ENCODE measurements around the gene LRRN3. TPM values are rescaled to one million over a fixed set of nuclear protein-coding genes. Genes with fewer than 3 reads are reported as not detected.

LRRN3 gene
- total and polyA plus RNA-seq, 2 of the 4 experiments (the other 2 are of a cell fraction) = 6.9 to 15.2 TPM

DNA sequence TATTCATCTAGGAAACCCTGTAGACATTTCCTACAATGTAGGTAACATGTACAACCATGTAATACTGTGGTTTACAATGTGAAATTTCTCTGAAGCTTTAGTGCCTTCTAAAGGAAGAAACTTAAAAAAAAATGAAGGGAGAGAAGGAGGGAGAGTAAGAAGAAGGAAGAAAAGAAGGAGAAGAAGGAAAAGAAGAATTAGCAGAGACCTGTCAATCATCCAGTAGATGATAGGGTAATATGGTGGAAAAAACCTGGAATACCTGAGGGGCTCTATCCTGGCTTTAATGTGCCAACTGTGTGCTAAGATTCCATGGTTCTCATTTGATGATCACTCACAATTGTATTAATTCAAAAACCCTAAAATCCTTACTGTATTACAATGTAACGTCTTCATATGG lies 2.6 kb upstream of the LRRN3 start:
- Histone ChIP-seq H3K27ac (ENCODE audit: insufficient read depth, low read length) (no peak overlapping the region), H3K9me3 (ENCODE audit: control insufficient read depth, insufficient read depth, low read length) (no peaks in the 10 kb centered on the region), H3K56ac (ENCODE audit: extremely low read depth, insufficient read depth, low read length) (no peak overlapping the region), H3K23ac (ENCODE audit: low read depth, low read length) (no peak overlapping the region), H3K36me3 (ENCODE audit: control insufficient read depth, insufficient read depth, low read length) (no peaks in the 10 kb centered on the region), H3K18ac (ENCODE audit: low read depth, low read length) (no peak overlapping the region), H3K4me2 (ENCODE audit: low read depth, low read length) (no peak overlapping the region), H2BK20ac (ENCODE audit: low read depth, low read length) (no peak overlapping the region), H2AFZ (replicated peaks; ENCODE audit: low read length, poor library complexity) (no peak overlapping the region), H2BK15ac (ENCODE audit: low read depth, low read length) (no peak overlapping the region), H3K4me3 (ENCODE audit: insufficient read depth, low read depth, low read length) (no peak overlapping the region), H3K4ac (ENCODE audit: low read depth, low read length) (no peak overlapping the region), H2BK5ac (ENCODE audit: low read depth, low read length, poor library complexity, severe bottlenecking) (no peak overlapping the region), H2BK120ac (ENCODE audit: low read depth, low read length) (no peak overlapping the region), H4K91ac (ENCODE audit: insufficient read depth, low read depth, low read length) (no peak overlapping the region), H4K20me1 (ENCODE audit: insufficient read depth, low read length) (no peaks in the 10 kb centered on the region), H4K5ac (ENCODE audit: low read depth, low read length) (no peak overlapping the region), H3K14ac (replicated peaks; ENCODE audit: low read depth, low read length) (no peak overlapping the region), H3K27me3 (ENCODE audit: control insufficient read depth, insufficient read depth, low read length) (no peaks in the 10 kb centered on the region), H4K8ac (ENCODE audit: low read depth in 2 of 2, low read length in 2 of 2) (no peak overlapping the region), H3K4me1 (ENCODE audit: control insufficient read depth, insufficient read depth, low read length) (no peaks in the 10 kb centered on the region), H3K9ac (ENCODE audit: low read depth, low read length) (no peak overlapping the region), H2AK9ac (replicated peaks; ENCODE audit: low read depth, low read length, poor library complexity) (no peak overlapping the region), H2AK5ac (ENCODE audit: low read depth, low read length) (no peak overlapping the region), H3K79me1 (ENCODE audit: low read depth in 1 of 2, low read length in 2 of 2) (0 out of 4 replicates have a peak, but pooled peaks cover 0 to under 1% of the 10 kb centered on the region in 2 experiments), H3K9me1 (ENCODE audit: insufficient read depth, low read length) (no peaks in the 10 kb centered on the region)
- no peak for TF ChIP-seq MAZ (IDR thresholded peaks at IDR 0.05; ENCODE audit: borderline replicate concordance, low read depth, low read length)
- no peak for TF ChIP-seq NFE2L2 (IDR thresholded peaks at IDR 0.05; ENCODE audit: low read depth, low read length)
- TF ChIP-seq RFX5 (IDR thresholded peaks at IDR 0.05; ENCODE audit: low read depth, low read length) = no peak
- TF ChIP-seq, protein P1, sequence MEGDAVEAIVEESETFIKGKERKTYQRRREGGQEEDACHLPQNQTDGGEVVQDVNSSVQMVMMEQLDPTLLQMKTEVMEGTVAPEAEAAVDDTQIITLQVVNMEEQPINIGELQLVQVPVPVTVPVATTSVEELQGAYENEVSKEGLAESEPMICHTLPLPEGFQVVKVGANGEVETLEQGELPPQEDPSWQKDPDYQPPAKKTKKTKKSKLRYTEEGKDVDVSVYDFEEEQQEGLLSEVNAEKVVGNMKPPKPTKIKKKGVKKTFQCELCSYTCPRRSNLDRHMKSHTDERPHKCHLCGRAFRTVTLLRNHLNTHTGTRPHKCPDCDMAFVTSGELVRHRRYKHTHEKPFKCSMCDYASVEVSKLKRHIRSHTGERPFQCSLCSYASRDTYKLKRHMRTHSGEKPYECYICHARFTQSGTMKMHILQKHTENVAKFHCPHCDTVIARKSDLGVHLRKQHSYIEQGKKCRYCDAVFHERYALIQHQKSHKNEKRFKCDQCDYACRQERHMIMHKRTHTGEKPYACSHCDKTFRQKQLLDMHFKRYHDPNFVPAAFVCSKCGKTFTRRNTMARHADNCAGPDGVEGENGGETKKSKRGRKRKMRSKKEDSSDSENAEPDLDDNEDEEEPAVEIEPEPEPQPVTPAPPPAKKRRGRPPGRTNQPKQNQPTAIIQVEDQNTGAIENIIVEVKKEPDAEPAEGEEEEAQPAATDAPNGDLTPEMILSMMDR (conservative IDR thresholded peaks at IDR 0.05; ENCODE audit: low read depth, low read length) = no peak
- BruUV-seq (replicated peaks) = no TSS peak
- CTCF ChIA-PET = no interaction called here
- in situ Hi-C loops (cut with MboI; ENCODE audit: low sequenced_read_pairs) = no loop called here
- dilution Hi-C loops (cut with HindIII; ENCODE audit: low sequenced_read_pairs, unreplicated experiment) = no loop called here
- POLR2A ChIA-PET (ENCODE audit: unreplicated experiment) = no interaction called here
- intact Hi-C loops (cut with micrococcal nuclease) = loop anchor here (2.0 kb wide), 1 partner anchor 646 kb away; no protein-coding TSS in a partner anchor
- no peak for ATAC-seq (ENCODE audit: low read depth)
- DNase-seq = no peak
- no CpG with 5 or more reads among the region's 1 CpG for WGBS, 2 experiments (ENCODE audit: extremely low coverage in 2 of 2, insufficient read length in 1 of 2)
